Mucosa of rectum (tissue), 2 donors: ENCODE data around the gene HMBS.
A peak's percentile ranks its signal among the peaks of the same experiment; 100 is the strongest.
"Not testable (repeated sequence)": the region's sequence is repeated elsewhere in the genome, so short reads cannot be mapped to it uniquely, and the experiment has no call there.

Experiments
- H3K27ac ChIP-seq, 2 donors: one replicate each; pipeline ENCODE4 v1.7.0; 2013; ENCODE audit warnings: inconsistent platforms in 2 of 2, low read depth in 2 of 2, low read length in 2 of 2
- H3K27me3 ChIP-seq, 2 donors: one replicate each; pipeline ENCODE4 v1.7.0; 2013; ENCODE audit warnings: low read length in 2 of 2; ENCODE audit not compliant: control insufficient read depth in 2 of 2, insufficient read depth in 2 of 2
- H3K36me3 ChIP-seq, 2 donors: one replicate each; pipeline ENCODE4 v1.7.0; 2013; ENCODE audit warnings: low read length in 2 of 2; ENCODE audit not compliant: control insufficient read depth in 2 of 2, insufficient read depth in 2 of 2
- H3K4me1 ChIP-seq, 2 donors: one replicate each; pipeline ENCODE4 v1.7.0; 2013; ENCODE audit warnings: low read length in 2 of 2, mild to moderate bottlenecking in 1 of 2; ENCODE audit not compliant: control insufficient read depth in 2 of 2, insufficient read depth in 2 of 2
- H3K4me3 ChIP-seq, 2 donors: one replicate each; pipeline ENCODE4 v1.7.0; 2013; ENCODE audit warnings: low read length in 2 of 2
- H3K9ac ChIP-seq, 2 donors: one replicate each; pipeline ENCODE4 v1.7.0; 2013; ENCODE audit warnings: low read length in 2 of 2, low read depth in 1 of 2, mild to moderate bottlenecking in 1 of 2
- H3K9me3 ChIP-seq, 2 donors: one replicate each; pipeline ENCODE4 v1.7.0; 2013; ENCODE audit warnings: low read length in 2 of 2; ENCODE audit not compliant: control insufficient read depth in 2 of 2
- donor health status: healthy.
- donor health status: Normal muscosa, but diverticular disease.

HMBS gene

GRCh38 chr11:119100246-119100970 lies 15.7 kb downstream of the HMBS start:
- Histone ChIP-seq H3K27me3 (no peaks in the 10 kb centered on the region), H3K9ac (peak overlapping the region; percentile 83 to 91), H3K27ac (no peak overlapping the region), H3K9me3 (no peaks in the 10 kb centered on the region), H3K4me1 (peaks cover 20 to 30% of the 10 kb centered on the region in 2 donors), H3K36me3 (peaks cover 11 to 22% of the 10 kb centered on the region in 2 donors), H3K4me3 (peak overlapping the region; percentile 93 to 94)

GRCh38 chr11:119100994-119101758 lies 16.5 kb downstream of the HMBS start:
- no peaks in the 10 kb centered on the region for H3K27me3 ChIP-seq
- H3K4me3 ChIP-seq, result peak overlapping the region; percentile 93 to 94

GRCh38 chr11:119101759-119102423 lies 17.2 kb downstream of the HMBS start, which contains the start of gene DPAGT1:
TSS of gene DPAGT1 (minus strand) at chr11:119101853. CDS start at chr11:119101655, 198 bp downstream.
- H3K9me3 ChIP-seq, result no peaks in the 10 kb centered on the region
- peak within 1 kb of the TSS; percentile 95 to 98 for H3K27ac ChIP-seq
- peaks cover 29 to 35% of the 10 kb centered on the region in 2 donors for H3K4me1 ChIP-seq
- peaks cover 11 to 15% of the 10 kb centered on the region in 2 donors for H3K36me3 ChIP-seq
- peak within 1 kb of the TSS; percentile 93 to 94 for H3K4me3 ChIP-seq
- no peaks in the 10 kb centered on the region for H3K27me3 ChIP-seq
- H3K9ac ChIP-seq, result peak within 1 kb of the TSS; percentile 83 to 91

More at GRCh38 chr11:119100994-119101758, 16.5 kb downstream of the HMBS start:
- Histone ChIP-seq H3K36me3 (peaks cover 11 to 22% of the 10 kb centered on the region in 2 donors), H3K4me1 (peaks cover 22 to 28% of the 10 kb centered on the region in 2 donors), H3K9me3 (no peaks in the 10 kb centered on the region), H3K9ac (peak overlapping the region; percentile 83 to 91), H3K27ac (peak overlapping the region; percentile 95 to 98)

GRCh38 chr11:119103161-119103664 lies 18.5 kb downstream of the HMBS start:
- H3K9ac ChIP-seq, H3K9me3 ChIP-seq, H3K36me3 ChIP-seq, H3K27me3 ChIP-seq: not testable (repeated sequence)
- Histone ChIP-seq H3K4me1 (peaks cover 33 to 35% of the 10 kb centered on the region in 2 donors), H3K4me3 (peak overlapping the region; percentile 17 to 93), H3K27ac (peak overlapping the region; percentile 95 to 98)

- no peaks in the 10 kb centered on the region for H3K9me3 ChIP-seq
- no peaks in the 10 kb centered on the region for H3K27me3 ChIP-seq
- H3K9ac ChIP-seq, result no peak overlapping the region
- H3K4me3 ChIP-seq, result no peak overlapping the region
- H3K36me3 ChIP-seq, result no peaks in the 10 kb centered on the region
- H3K4me1 ChIP-seq, result peaks cover 35 to 39% of the 10 kb centered on the region in 2 donors
- no peak overlapping the region for H3K27ac ChIP-seq
Observed at GRCh38 chr11:119103793-119104192, 19.1 kb downstream of the HMBS start.

GRCh38 chr11:119106564-119107537 lies 22.2 kb downstream of the HMBS start, which contains the start of gene C2CD2L:
TSS of gene C2CD2L (plus strand) at chr11:119107344. CDS start at chr11:119107742, 398 bp downstream.
- peak within 1 kb of the TSS; percentile 80 to 89 for H3K4me3 ChIP-seq
- H3K9ac ChIP-seq, result peak within 1 kb of the TSS; percentile 78 to 79
- H3K4me1 ChIP-seq, result peaks cover 25 to 32% of the 10 kb centered on the region in 2 donors
- H3K27ac ChIP-seq, result peak within 1 kb of the TSS; percentile 79 to 84
- H3K9me3 ChIP-seq, result no peaks in the 10 kb centered on the region
- H3K36me3 ChIP-seq, result peaks cover 15 to 22% of the 10 kb centered on the region in 2 donors
- H3K27me3 ChIP-seq, result no peaks in the 10 kb centered on the region

GRCh38 chr11:119107538-119108145 lies 23.0 kb downstream of the HMBS start:
- Histone ChIP-seq H3K27me3 (no peaks in the 10 kb centered on the region), H3K27ac (peak overlapping the region; percentile 78 to 79), H3K4me3 (peak overlapping the region; percentile 80 to 89), H3K9me3 (no peaks in the 10 kb centered on the region), H3K9ac (peak overlapping the region; percentile 78), H3K4me1 (peaks cover 19 to 32% of the 10 kb centered on the region in 2 donors), H3K36me3 (peaks cover 22 to 29% of the 10 kb centered on the region in 2 donors)

- Histone ChIP-seq H3K27ac (peak overlapping the region; percentile 78 to 79), H3K4me1 (peaks cover 15 to 26% of the 10 kb centered on the region in 2 donors), H3K4me3 (peak overlapping the region; percentile 80 to 89), H3K9me3 (no peaks in the 10 kb centered on the region), H3K36me3 (peaks cover 25 to 33% of the 10 kb centered on the region in 2 donors), H3K9ac (peak overlapping the region; percentile 78), H3K27me3 (no peaks in the 10 kb centered on the region)
Observed at GRCh38 chr11:119108146-119108856, 23.6 kb downstream of the HMBS start.
